LNCAP (cell line): ENCODE results near the gene PTPRE.

ENCODE experiments used
- CTCF ChIP-seq: fragments of 450-650 bp; IDR thresholded peaks from 2 replicates; pipeline ENCODE4 v1.5.1; 2017; ENCODE audit warnings: mild to moderate bottlenecking

PTPRE gene

GRCh38 chr10:127952918-127953317 is 46.0 kb downstream of the PTPRE start:
- TF ChIP-seq CTCF = no peak

GRCh38 chr10:127953876-127954275 is 47.0 kb downstream of the PTPRE start:
- TF ChIP-seq CTCF = no peak

GRCh38 chr10:127959428-127959827 is 52.5 kb downstream of the PTPRE start:
- no peak for TF ChIP-seq CTCF

GRCh38 chr10:127961071-127961470 is 54.2 kb downstream of the PTPRE start:
- no peak for TF ChIP-seq CTCF

- TF ChIP-seq CTCF = no peak
Observed at GRCh38 chr10:127962205-127962604, 55.3 kb downstream of the PTPRE start.

- TF ChIP-seq CTCF = no peak
Observed at GRCh38 chr10:127963136-127963535, 56.2 kb downstream of the PTPRE start.

- no peak for TF ChIP-seq CTCF
Observed at GRCh38 chr10:127964621-127965020, 57.7 kb downstream of the PTPRE start.

GRCh38 chr10:127966875-127967274 is 60.0 kb downstream of the PTPRE start:
- no peak for TF ChIP-seq CTCF
